RWPE2 (cell line): ENCODE results near the gene SLC25A47.

Experiments
- ATAC-seq: fragments of 200-7000 bp; cut with Tn5 transposase; 3 replicates; pipeline ENCODE4 v1.9.1; 2021; ENCODE audit warnings: low read depth
- DNase-seq: peaks from one replicate; pipeline ENCODE4 v3.0.0-alpha.2; 2020; ENCODE audit warnings: low spot score
- H3K27ac ChIP-seq: fragments of 450-650 bp; 2 replicates; pipeline ENCODE4 v1.5.1; 2017; ENCODE audit warnings: mild to moderate bottlenecking; ENCODE audit not compliant: poor library complexity, severe bottlenecking
- H3K27me3 ChIP-seq: fragments of 250-450 bp; sonication (Bioruptor Pico); 2 replicates; pipeline ENCODE4 v1.5.1; 2021; ENCODE audit warnings: mild to moderate bottlenecking, moderate library complexity; ENCODE audit not compliant: insufficient read depth, poor library complexity, severe bottlenecking
- H3K36me3 ChIP-seq: fragments of 250-450 bp; sonication (Bioruptor Pico); 2 replicates; pipeline ENCODE4 v1.5.1; 2020; ENCODE audit warnings: low read depth, mild to moderate bottlenecking, moderate library complexity
- H3K4me1 ChIP-seq: fragments of 250-450 bp; sonication (Bioruptor Pico); 2 replicates; pipeline ENCODE4 v1.5.1; 2021; ENCODE audit warnings: mild to moderate bottlenecking, moderate library complexity; ENCODE audit not compliant: insufficient read depth, poor library complexity, severe bottlenecking
- H3K4me3 ChIP-seq: fragments of 250-450 bp; sonication (Bioruptor Pico); 2 replicates; pipeline ENCODE4 v1.5.1; 2021; ENCODE audit warnings: mild to moderate bottlenecking, moderate library complexity; ENCODE audit not compliant: severe bottlenecking
- H3K9me3 ChIP-seq: fragments of 250-450 bp; sonication (Bioruptor Pico); 2 replicates; pipeline ENCODE4 v1.5.1; 2021; ENCODE audit warnings: mild to moderate bottlenecking, moderate library complexity; ENCODE audit not compliant: severe bottlenecking
- TF ChIP-seq, protein P1 (sequence below): fragments of 450-650 bp; IDR thresholded peaks from one replicate; pipeline ENCODE4 v1.5.1; 2017; ENCODE audit warnings: mild to moderate bottlenecking, moderate library complexity; ENCODE audit not compliant: poor library complexity, severe bottlenecking

SLC25A47 gene

GRCh38 chr14:100323121-100323941, at the start of gene SLC25A47:
Gene SLC25A47 (plus strand): TSS chr14:100323339. CDS start chr14:100323415, 76 bp downstream.
- H3K27me3 ChIP-seq: no peaks in the 10 kb centered on the region
- no peaks in the 10 kb centered on the region for H3K36me3 ChIP-seq
- no peak within 1 kb of the TSS for H3K4me3 ChIP-seq
- H3K4me1 ChIP-seq: peaks cover 4% of the 10 kb centered on the region
- H3K27ac ChIP-seq: no peak within 1 kb of the TSS
- H3K9me3 ChIP-seq: no peaks in the 10 kb centered on the region
- ATAC-seq (no peak), DNase-seq (no peak)
- TF ChIP-seq, protein P1, sequence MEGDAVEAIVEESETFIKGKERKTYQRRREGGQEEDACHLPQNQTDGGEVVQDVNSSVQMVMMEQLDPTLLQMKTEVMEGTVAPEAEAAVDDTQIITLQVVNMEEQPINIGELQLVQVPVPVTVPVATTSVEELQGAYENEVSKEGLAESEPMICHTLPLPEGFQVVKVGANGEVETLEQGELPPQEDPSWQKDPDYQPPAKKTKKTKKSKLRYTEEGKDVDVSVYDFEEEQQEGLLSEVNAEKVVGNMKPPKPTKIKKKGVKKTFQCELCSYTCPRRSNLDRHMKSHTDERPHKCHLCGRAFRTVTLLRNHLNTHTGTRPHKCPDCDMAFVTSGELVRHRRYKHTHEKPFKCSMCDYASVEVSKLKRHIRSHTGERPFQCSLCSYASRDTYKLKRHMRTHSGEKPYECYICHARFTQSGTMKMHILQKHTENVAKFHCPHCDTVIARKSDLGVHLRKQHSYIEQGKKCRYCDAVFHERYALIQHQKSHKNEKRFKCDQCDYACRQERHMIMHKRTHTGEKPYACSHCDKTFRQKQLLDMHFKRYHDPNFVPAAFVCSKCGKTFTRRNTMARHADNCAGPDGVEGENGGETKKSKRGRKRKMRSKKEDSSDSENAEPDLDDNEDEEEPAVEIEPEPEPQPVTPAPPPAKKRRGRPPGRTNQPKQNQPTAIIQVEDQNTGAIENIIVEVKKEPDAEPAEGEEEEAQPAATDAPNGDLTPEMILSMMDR: no peak

DNA sequence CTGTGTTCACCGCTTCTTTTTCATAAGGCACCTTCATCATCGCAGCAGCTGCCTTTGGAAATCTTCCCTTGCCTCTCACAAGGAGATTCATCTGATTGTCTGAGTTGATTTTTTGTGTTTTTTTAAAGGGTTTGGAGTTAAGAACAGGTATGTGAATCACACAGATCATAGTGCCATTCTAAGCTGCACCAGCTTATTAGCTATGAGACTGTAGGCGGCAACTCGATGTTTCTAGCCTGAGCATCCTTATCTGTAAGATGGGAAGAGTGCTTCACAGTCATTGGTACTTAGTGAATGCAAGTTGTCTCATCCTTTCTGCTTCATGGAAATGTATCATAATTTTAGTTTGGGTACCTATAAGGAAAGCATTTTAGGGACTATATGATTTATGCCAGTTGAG, 48.9 kb upstream of the SLC25A47 start:
- ATAC-seq: no peak
- H3K4me1 ChIP-seq: peaks cover 15% of the 10 kb centered on the region

DNA sequence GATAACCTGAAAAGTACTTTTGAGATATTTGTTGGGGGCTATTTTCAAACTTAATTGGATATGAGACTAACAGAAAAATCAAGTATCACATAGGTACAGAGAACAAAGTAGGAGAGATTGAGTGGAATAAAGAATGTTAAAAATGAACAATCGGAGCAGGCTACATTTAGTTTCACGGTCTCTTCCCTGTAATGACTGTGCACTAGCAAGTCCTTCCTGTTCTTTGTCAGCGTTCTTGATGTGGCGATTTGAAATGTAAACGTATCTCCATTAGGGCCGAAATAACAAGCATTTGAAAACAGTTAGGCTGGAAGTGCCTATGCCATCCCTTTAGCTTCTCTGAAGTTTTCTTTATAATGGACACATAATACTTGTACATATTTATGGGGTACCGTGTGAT, 47.9 kb upstream of the SLC25A47 start:
- ATAC-seq (no peak), DNase-seq (no peak)
- Histone ChIP-seq H3K9me3 (no peaks in the 10 kb centered on the region), H3K4me3 (no peak overlapping the region), H3K27me3 (no peaks in the 10 kb centered on the region), H3K36me3 (peaks cover 63% of the 10 kb centered on the region), H3K27ac (no peak overlapping the region), H3K4me1 (peaks cover 16% of the 10 kb centered on the region)
- TF ChIP-seq, protein P1: no peak

More for the DNA sequence above, 48.9 kb upstream of the SLC25A47 start:
- Histone ChIP-seq H3K4me3 (no peak overlapping the region), H3K36me3 (peaks cover 66% of the 10 kb centered on the region), H3K27me3 (no peaks in the 10 kb centered on the region), H3K9me3 (no peaks in the 10 kb centered on the region), H3K27ac (no peak overlapping the region)
- DNase-seq: no peak
- TF ChIP-seq, protein P1: no peak

- H3K9me3 ChIP-seq: no peaks in the 10 kb centered on the region
- H3K27me3 ChIP-seq: no peaks in the 10 kb centered on the region
- peak; percentile 74 for ATAC-seq
- TF ChIP-seq, protein P1: peak; percentile 34
- peak overlapping the region; percentile 30 for H3K27ac ChIP-seq
- H3K36me3 ChIP-seq: peaks cover 44% of the 10 kb centered on the region
- H3K4me1 ChIP-seq: peaks cover 35% of the 10 kb centered on the region
- DNase-seq: no peak
- H3K4me3 ChIP-seq: no peak overlapping the region
Measured at GRCh38 chr14:100278702-100279101, 44.4 kb upstream of the SLC25A47 start.

DNA sequence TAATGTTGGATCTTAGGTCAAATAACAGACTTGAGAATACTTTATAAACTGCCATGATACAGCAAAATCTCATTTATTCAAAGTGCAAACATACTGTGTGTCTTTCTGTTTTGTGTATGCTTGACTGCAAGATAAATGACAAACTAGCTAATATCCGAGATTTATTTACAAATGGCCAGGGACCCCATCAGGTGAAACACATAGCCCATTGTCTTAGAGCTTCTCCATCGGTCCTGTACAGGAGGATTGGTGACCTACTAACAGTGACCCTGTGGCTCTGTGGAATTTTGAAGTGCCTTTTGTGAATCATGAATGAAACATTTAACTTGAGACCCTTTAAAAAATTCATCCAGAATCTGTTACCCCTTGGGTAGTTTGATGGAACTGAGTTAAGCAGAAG, 44.0 kb upstream of the SLC25A47 start:
- TF ChIP-seq, protein P1: peak; percentile 8
- Histone ChIP-seq H3K27me3 (no peaks in the 10 kb centered on the region), H3K27ac (peak overlapping the region; percentile 30), H3K4me1 (peaks cover 35% of the 10 kb centered on the region), H3K4me3 (no peak overlapping the region), H3K9me3 (no peaks in the 10 kb centered on the region), H3K36me3 (peaks cover 39% of the 10 kb centered on the region)
- DNase-seq (no peak), ATAC-seq (no peak)
